ENCODE measurements around the gene NTRK1. TPM values are rescaled to one million over a fixed set of nuclear protein-coding genes. Genes with fewer than 3 reads are reported as not detected.

Gene NTRK1
- total and polyA plus RNA-seq, 2 of the 13 experiments (the other 11 are each of a cell fraction or from before 2014, with no cell fraction given) = not detected

GRCh38 chr1:156813750-156814570 lies 46.7 kb upstream of the NTRK1 start (continued):
- TF ChIP-seq KLF15 (CRISPR knock-in tag; IDR thresholded peaks at IDR 0.05; ENCODE audit: borderline replicate concordance) = 0 out of 2 replicates have a peak, but pooled peaks have one; percentile 71
- TF ChIP-seq KAT8 (CRISPR knock-in tag; IDR thresholded peaks at IDR 0.05) = peak; percentile 83; the same call in 1 of the 2 replicates
- no peak for TF ChIP-seq RELA (CRISPR knock-in tag; IDR thresholded peaks at IDR 0.05)
- TF ChIP-seq SNAPC2 (CRISPR knock-in tag; IDR thresholded peaks at IDR 0.05) = no peak
- peak; percentile 74; the same call in 1 of the 2 replicates for TF ChIP-seq ZMYM4 (CRISPR knock-in tag; IDR thresholded peaks at IDR 0.05)
- no peak for TF ChIP-seq CEBPB (IDR thresholded peaks at IDR 0.05; ENCODE audit: borderline replicate concordance, low read depth, low read length)
- TF ChIP-seq ZNF672 (CRISPR knock-in tag; IDR thresholded peaks at IDR 0.05) = no peak
- TF ChIP-seq NR2F1 (CRISPR knock-in tag; IDR thresholded peaks at IDR 0.05) = no peak
- TF ChIP-seq SKIL (CRISPR knock-in tag; IDR thresholded peaks at IDR 0.05; ENCODE audit: borderline replicate concordance) = no peak
- 0 out of 2 replicates have a peak, but pooled peaks have one; percentile 90 for TF ChIP-seq PRMT3 (CRISPR knock-in tag; IDR thresholded peaks at IDR 0.05; ENCODE audit: borderline replicate concordance, low read depth)
- TF ChIP-seq ZNF292 (CRISPR knock-in tag; IDR thresholded peaks at IDR 0.05; ENCODE audit: borderline replicate concordance, low read depth) = 0 out of 2 replicates have a peak, but pooled peaks have one; percentile 54
- TF ChIP-seq SAFB2 (CRISPR knock-in tag; IDR thresholded peaks at IDR 0.05; ENCODE audit: borderline replicate concordance, low read depth) = peak; percentile 67; the same call in 1 of the 2 replicates
- TF ChIP-seq ZBTB8A (CRISPR knock-in tag; IDR thresholded peaks at IDR 0.05; ENCODE audit: borderline replicate concordance, low read depth) = peak; percentile 66; the same call in 1 of the 2 replicates
- no peak for TF ChIP-seq ZNF512B (CRISPR knock-in tag; IDR thresholded peaks at IDR 0.05; ENCODE audit: borderline replicate concordance)
- TF ChIP-seq CAMTA2 (CRISPR knock-in tag; IDR thresholded peaks at IDR 0.05; ENCODE audit: borderline replicate concordance) = no peak
- no peak for TF ChIP-seq TOPORS (CRISPR knock-in tag; IDR thresholded peaks at IDR 0.05)
- TF ChIP-seq TBX2 (CRISPR knock-in tag; IDR thresholded peaks at IDR 0.05; ENCODE audit: borderline replicate concordance) = peak; percentile 91
- peak; percentile 96 for TF ChIP-seq POGK (CRISPR knock-in tag; conservative IDR thresholded peaks at IDR 0.05)

Data from HepG2 (cell line).